ENCODE data around the gene OR6Q1.

OR6Q1 gene

DNA sequence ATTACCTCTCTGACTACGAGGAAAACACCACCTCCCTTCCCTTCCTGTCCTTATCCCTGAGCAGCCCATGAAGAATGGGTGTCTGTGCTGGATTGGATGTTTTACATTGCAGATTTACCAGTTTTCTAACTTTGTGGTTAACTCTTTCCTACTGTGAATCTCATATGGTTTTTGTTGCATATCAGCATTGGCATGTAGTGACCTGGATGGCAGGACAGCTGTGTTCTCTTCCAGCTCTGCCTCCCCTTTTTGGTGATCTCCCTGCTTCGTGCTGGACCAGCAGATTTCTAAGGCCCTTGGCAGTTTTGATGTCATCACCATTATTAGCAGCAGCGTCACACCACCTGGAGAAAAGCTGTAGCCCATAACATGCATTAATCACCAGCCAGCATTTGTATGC lies 26.7 kb downstream of the OR6Q1 start:
- TF ChIP-seq, protein P1, sequence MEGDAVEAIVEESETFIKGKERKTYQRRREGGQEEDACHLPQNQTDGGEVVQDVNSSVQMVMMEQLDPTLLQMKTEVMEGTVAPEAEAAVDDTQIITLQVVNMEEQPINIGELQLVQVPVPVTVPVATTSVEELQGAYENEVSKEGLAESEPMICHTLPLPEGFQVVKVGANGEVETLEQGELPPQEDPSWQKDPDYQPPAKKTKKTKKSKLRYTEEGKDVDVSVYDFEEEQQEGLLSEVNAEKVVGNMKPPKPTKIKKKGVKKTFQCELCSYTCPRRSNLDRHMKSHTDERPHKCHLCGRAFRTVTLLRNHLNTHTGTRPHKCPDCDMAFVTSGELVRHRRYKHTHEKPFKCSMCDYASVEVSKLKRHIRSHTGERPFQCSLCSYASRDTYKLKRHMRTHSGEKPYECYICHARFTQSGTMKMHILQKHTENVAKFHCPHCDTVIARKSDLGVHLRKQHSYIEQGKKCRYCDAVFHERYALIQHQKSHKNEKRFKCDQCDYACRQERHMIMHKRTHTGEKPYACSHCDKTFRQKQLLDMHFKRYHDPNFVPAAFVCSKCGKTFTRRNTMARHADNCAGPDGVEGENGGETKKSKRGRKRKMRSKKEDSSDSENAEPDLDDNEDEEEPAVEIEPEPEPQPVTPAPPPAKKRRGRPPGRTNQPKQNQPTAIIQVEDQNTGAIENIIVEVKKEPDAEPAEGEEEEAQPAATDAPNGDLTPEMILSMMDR (IDR thresholded peaks at IDR 0.05; ENCODE audit: extremely low read depth, missing control alignments): no peak
- no peak for DNase-seq (ENCODE audit: low spot score)

DNA sequence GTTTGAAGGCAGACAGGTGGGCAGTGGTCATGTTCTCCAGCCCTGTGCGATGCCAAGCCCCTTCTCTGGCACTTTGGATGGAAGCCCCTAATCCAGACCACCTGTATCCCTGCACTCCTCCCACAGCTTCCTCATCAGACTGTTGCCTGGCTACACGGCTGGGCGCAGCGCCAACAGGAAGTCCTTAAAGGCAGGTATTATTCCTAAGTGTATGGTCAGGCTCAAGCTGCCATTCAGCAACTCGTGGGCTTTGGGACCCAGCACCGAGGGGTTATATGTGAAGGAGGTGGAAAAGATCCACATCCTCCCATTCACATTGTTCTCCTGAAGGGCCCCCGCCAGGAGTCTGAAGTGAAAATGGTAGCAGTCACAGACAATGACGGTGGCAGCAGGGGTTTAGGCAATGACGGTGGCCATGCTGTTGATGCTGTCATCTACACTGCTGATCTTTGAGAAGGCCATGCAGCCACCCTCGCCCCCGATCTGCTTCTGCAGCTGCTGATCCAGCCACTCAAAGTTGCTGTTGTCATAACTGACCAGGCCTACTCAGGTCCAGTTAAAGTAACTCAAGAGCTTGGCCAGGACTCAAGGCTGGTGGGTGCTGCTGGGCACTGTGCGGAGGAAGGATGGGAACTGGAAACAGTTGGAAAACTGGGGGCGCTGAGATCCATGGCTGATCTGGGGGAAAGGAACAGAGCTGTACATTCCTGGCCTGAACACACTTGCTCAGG lies 27.7 kb downstream of the OR6Q1 start:
- DNase-seq (ENCODE audit: low spot score): no peak
- TF ChIP-seq, protein P1 (IDR thresholded peaks at IDR 0.05; ENCODE audit: extremely low read depth, missing control alignments): no peak

DNA sequence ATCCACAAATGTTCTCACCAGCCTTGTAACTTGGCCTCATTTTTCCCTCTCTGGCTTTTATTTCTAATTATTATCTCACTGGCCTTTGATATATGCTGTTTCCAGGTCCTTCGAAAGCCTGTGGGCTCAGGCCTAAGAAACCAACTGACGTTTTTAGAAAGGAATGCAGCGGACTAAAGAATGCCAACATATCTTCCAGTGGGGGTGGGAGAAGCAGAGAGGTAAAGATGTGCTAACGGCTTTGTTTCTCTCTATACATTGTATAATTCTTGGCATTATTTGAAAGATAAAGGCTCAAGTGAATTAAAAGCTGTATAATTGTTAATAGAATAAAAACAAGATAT lies 28.2 kb downstream of the OR6Q1 start:
- TF ChIP-seq, protein P1 (IDR thresholded peaks at IDR 0.05; ENCODE audit: extremely low read depth, missing control alignments): no peak
- DNase-seq (ENCODE audit: low spot score): no peak

DNA sequence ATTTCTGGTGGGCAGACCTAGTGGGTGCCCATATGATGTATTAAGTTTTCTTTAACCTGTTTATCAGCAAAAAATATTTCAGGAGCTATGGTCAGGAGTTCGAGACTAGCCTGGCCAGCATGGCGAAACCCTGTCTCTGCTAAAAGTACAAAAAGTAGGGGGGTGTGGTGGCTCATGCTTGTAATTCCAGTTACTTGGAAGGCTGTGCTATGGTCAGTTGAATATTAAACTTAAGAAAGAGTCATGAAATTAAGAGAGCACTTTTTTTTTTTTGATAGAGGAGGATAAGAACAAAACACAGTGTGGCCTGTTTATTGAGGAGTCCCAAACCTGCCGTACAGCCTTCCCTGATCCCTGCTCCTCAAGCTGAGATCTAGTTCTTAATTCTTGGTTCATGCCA lies 29.8 kb downstream of the OR6Q1 start:
- DNase-seq (ENCODE audit: low spot score): no peak
- TF ChIP-seq, protein P1 (IDR thresholded peaks at IDR 0.05; ENCODE audit: extremely low read depth, missing control alignments): no peak

DNA sequence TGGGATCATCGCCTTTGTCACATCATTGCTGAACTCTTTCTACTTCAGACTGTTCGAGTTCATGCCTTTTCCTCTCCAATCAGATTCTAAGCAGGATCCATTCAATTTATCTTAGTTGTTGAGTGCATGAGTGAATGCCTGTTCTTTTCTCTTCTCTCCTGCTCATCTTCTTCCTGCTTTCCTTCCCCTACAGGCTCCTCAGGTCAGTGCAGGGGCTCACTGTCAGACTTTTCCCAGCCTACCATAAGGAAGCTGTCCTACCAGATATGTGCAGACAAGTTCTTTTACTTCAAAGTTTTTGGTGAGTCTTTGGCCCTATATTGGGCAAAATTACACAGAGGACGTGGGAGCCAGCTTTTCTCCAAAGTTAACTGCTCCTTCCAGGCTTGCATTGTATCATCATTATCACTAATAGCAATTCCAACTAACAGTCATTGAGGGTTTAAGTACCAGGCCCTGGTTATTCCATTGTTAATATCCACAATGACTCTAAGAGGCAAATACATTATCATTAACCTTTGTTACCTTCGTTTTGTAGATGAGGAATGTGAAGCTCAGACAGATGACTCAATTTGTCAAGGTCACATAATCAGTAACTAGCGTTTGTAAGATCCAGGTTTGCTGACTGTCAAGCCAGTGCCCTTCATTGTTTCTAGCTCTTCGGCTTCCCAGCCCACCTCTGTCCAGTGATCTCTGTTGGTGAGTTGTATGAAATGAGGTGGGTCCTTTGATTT lies 30.4 kb downstream of the OR6Q1 start:
- no peak for DNase-seq (ENCODE audit: low spot score)
- TF ChIP-seq, protein P1 (IDR thresholded peaks at IDR 0.05; ENCODE audit: extremely low read depth, missing control alignments): no peak

DNA sequence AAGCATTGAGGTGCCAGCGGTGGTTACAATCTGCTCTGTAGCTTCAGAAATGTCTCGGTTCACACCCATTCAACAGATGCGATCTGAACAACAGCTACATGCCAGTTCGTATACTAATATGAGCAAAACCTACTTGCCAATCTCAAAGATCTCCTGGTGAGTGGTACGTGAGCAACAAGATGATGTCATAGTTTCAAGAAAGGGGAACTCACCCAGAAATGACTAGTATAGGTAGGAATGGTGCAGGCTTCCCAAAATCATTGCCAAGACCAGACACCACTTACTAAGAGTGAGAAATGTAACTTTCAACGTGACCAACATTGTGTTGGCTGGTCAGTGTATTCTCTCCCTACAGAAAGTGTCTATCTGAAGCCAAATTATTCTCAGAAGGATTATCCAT lies 31.1 kb downstream of the OR6Q1 start:
- DNase-seq (ENCODE audit: low spot score): no peak
- TF ChIP-seq, protein P1 (IDR thresholded peaks at IDR 0.05; ENCODE audit: extremely low read depth, missing control alignments): no peak

DNA sequence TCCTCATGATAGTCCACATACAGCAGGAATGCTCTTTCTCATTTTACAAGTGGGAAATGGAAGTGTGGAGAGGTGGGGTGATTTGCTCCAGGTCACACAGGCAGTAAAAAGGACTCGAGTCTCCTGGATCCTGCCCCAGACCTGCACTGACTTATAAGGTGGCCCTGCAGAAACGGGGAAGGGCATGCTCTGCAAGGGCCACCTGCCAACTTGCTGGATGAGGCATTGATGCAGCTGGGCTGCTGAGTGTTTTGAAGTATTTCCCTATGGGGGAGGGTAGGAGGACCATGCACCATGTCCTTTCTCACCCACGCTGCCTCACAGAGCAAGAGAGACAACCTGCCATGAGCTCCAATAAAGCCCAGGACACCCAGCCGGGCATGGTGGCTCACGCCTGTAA lies 36.9 kb downstream of the OR6Q1 start:
- TF ChIP-seq, protein P1 (IDR thresholded peaks at IDR 0.05; ENCODE audit: extremely low read depth, missing control alignments): no peak
- DNase-seq (ENCODE audit: low spot score): no peak

All from GM20000 (cell line).